ENCODE results near the gene PLCB4.

- TF ChIP-seq POLR2A (IDR thresholded peaks at IDR 0.05) (no peak), CTCF (IDR thresholded peaks at IDR 0.05) (no peak), POLR2AphosphoS5 (IDR thresholded peaks at IDR 0.05) (no peak), EP300 (IDR thresholded peaks at IDR 0.05) (no peak)
Observed at GRCh38 chr20:9482180-9482579, 413.3 kb downstream of the PLCB4 start.
